Activated CD4-positive, CD25-positive, alpha-beta regulatory T cell treated with anti-CD3 and anti-CD28 coated beads, Interleukin-2, amount 50 U/mL, for 16 hours (primary cell): ENCODE data around the gene SULF2.

Source experiments
- DNase-seq: peaks from one replicate; pipeline ENCODE4 v3.0.0-alpha.2; 2020; ENCODE audit warnings: low read depth, low spot score

Gene SULF2

GRCh38 chr20:47762699-47763268, 22.5 kb downstream of the SULF2 start:
- DNase-seq: no peak

GRCh38 chr20:47761482-47762047, 23.7 kb downstream of the SULF2 start:
- no peak for DNase-seq

GRCh38 chr20:47760686-47761481, 24.4 kb downstream of the SULF2 start:
- DNase-seq: no peak

- no peak for DNase-seq
Measured at GRCh38 chr20:47758517-47759450, 26.5 kb downstream of the SULF2 start.

GRCh38 chr20:47757145-47758035, 27.9 kb downstream of the SULF2 start:
- DNase-seq: no peak

- no peak for DNase-seq
Measured at GRCh38 chr20:47754946-47755652, 30.2 kb downstream of the SULF2 start.

GRCh38 chr20:47754388-47754715, 30.9 kb downstream of the SULF2 start:
- no peak for DNase-seq

GRCh38 chr20:47753576-47754387, 31.5 kb downstream of the SULF2 start:
- no peak for DNase-seq

- DNase-seq: no peak
Measured at GRCh38 chr20:47751449-47751848, 33.8 kb downstream of the SULF2 start.

GRCh38 chr20:47749339-47749738, 35.9 kb downstream of the SULF2 start:
- DNase-seq: no peak

- DNase-seq: no peak
Measured at GRCh38 chr20:47748823-47749222, 36.5 kb downstream of the SULF2 start.

GRCh38 chr20:47748069-47748468, 37.2 kb downstream of the SULF2 start:
- no peak for DNase-seq

- no peak for DNase-seq
Measured at GRCh38 chr20:47747669-47748031, 37.6 kb downstream of the SULF2 start.

- no peak for DNase-seq
Measured at GRCh38 chr20:47744803-47745202, 40.5 kb downstream of the SULF2 start.

GRCh38 chr20:47743671-47744070, 41.6 kb downstream of the SULF2 start:
- DNase-seq: no peak

- DNase-seq: no peak
Measured at GRCh38 chr20:47741669-47742608, 43.3 kb downstream of the SULF2 start.

- DNase-seq: no peak
Measured at GRCh38 chr20:47740862-47741184, 44.5 kb downstream of the SULF2 start.

- DNase-seq: no peak
Measured at GRCh38 chr20:47740121-47740861, 45.0 kb downstream of the SULF2 start.
